HTR-8/SVneo (cell line): ENCODE results near the gene CERS6.

Experiments
- DNase-seq: peaks from one replicate; pipeline ENCODE4 v3.0.0; 2011; ENCODE audit warnings: low spot score, mixed read lengths; ENCODE audit not compliant: insufficient read length
- FAIRE-seq: peaks from 2 replicates; lab custom pipeline; 2011; peaks lifted over from hg19 to GRCh38; lab: Jason Lieb, UNC

The CERS6 gene

GRCh38 chr2:168624028-168624427, 168.0 kb downstream of the CERS6 start:
- FAIRE-seq, result no peak
- DNase-seq, result no peak

- DNase-seq (no peak), FAIRE-seq (no peak)
Observed at GRCh38 chr2:168626096-168626495, 170.0 kb downstream of the CERS6 start.

GRCh38 chr2:168626647-168627046, 170.6 kb downstream of the CERS6 start:
- FAIRE-seq (no peak), DNase-seq (no peak)

- FAIRE-seq (no peak), DNase-seq (no peak)
Observed at GRCh38 chr2:168632709-168633121, 176.6 kb downstream of the CERS6 start.

GRCh38 chr2:168633200-168633599, 177.1 kb downstream of the CERS6 start:
- DNase-seq (no peak), FAIRE-seq (no peak)

GRCh38 chr2:168633895-168634294, 177.8 kb downstream of the CERS6 start:
- no peak for FAIRE-seq
- no peak for DNase-seq

- FAIRE-seq (no peak), DNase-seq (no peak)
Observed at GRCh38 chr2:168635065-168635577, 179.0 kb downstream of the CERS6 start.

DNA sequence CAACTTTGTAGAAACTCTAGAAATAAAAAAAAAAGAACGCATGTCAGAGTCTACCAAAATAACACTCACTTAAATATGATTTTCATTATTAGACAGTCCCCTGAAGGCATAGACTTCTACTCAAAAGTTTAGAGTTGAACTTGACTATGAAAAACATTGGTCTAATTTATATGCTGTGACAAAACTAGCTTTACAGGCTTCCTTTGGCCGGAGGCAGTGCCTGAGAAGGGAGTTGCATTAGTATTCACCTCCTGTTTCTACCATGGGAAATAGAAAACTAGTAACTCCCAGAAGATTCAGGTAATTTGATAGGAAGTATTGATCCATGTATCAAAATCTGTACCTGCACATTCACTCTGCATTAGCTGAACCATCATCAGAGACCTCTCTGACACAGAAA, 182.9 kb downstream of the CERS6 start:
- FAIRE-seq, result no peak
- no peak for DNase-seq

DNA sequence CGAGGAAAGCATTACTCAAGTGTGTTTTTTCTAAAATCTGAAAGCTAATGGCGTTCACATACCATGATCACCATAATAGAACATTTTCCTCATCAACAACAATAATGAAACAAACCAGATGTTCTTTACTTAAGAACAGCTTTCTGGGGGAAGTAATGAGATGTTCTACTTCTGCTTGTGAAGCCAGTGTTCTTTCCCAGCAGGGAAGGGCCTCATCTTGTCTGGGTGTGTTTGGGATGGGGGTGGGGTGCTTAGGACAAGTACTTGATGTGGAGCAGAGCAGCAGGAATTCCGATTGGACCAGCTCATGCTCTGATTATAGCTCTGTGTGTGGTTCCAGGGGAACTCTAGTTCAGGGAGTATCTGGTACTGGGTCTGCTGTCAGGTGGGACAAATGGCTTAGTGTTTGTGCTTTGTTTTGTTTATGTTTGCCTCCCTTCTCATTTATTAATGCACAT, 183.4 kb downstream of the CERS6 start:
- DNase-seq (no peak), FAIRE-seq (no peak)

DNA sequence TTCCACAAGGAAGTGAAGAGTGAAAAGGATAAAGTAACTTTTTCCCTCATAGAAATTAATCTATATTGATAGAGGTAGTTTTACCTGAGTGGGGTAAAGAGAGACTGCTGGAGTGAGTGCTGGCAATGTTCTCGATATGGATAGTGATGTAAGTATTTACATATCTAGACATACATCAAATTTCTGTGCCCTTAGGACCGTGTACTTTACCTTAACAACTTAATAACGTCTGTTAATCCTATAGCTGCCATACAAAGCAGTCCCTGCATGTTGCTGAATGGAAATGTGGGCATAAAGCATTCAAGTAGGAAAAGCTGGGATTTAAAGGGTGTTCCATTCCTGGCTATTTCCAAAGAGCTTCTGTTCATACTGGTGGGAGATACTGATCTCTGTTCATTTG, 184.0 kb downstream of the CERS6 start:
- no peak for DNase-seq
- FAIRE-seq, result no peak

- FAIRE-seq (no peak), DNase-seq (no peak)
Observed at GRCh38 chr2:168641636-168642035, 185.6 kb downstream of the CERS6 start.

- no peak for DNase-seq
- FAIRE-seq, result no peak
Observed at GRCh38 chr2:168642873-168643272, 186.8 kb downstream of the CERS6 start.

DNA sequence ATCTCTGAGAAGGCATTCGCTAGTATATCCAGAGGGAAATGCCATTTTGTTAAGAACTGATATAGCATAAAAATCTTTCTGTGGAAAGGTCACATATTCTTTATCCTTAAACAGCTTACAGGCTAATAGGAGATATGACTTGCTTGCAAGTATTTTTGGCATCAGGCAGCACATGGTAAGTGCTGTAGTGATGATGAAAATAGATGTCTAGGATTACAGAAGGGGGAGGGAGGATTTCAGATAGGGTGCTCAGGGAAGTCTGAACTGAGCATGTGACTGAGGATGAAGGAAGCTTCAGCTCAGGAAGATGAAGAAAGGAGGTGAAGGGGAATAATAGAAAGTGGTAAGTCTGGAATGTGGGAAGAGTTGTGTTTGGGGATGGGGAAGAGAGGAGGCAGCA, 187.9 kb downstream of the CERS6 start:
- DNase-seq, result no peak
- no peak for FAIRE-seq

- FAIRE-seq, result no peak
- no peak for DNase-seq
Observed at GRCh38 chr2:168645696-168646338, 189.7 kb downstream of the CERS6 start.

- FAIRE-seq (no peak), DNase-seq (no peak)
Observed at GRCh38 chr2:168649105-168649504, 193.0 kb downstream of the CERS6 start.

DNA sequence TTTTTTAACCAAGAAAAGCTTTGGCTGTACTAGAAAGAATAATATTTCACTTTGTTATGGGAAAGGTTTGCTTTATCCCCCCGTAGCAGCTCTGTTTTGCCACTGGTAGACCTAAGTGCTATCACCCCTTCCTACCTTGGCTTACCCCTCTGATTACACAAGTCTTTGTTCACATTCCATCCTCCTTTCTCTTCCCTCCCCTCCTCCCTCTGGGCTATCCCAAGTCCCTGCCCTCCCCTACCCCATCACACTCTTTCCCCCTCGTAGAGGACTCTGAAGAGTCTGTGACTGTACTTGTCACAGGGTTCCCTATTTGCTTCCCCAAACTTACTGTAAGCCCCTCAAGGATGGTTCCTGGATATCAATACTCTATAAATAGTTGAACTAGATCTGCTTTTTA, 193.5 kb downstream of the CERS6 start:
- no peak for FAIRE-seq
- DNase-seq, result no peak

- FAIRE-seq, result no peak
- DNase-seq, result no peak
Observed at GRCh38 chr2:168650139-168650538, 194.1 kb downstream of the CERS6 start.

- DNase-seq (no peak), FAIRE-seq (no peak)
Observed at GRCh38 chr2:168650781-168651180, 194.7 kb downstream of the CERS6 start.

GRCh38 chr2:168652997-168653921, 197.2 kb downstream of the CERS6 start:
- FAIRE-seq, result no peak
- no peak for DNase-seq

- DNase-seq (no peak), FAIRE-seq (no peak)
Observed at GRCh38 chr2:168654705-168655104, 198.6 kb downstream of the CERS6 start.

- no peak for FAIRE-seq
- DNase-seq, result no peak
Observed at GRCh38 chr2:168655207-168655606, 199.1 kb downstream of the CERS6 start.
